Measurements from ENCODE around the gene RBP3.

Gene RBP3

GRCh38 chr10:47367646-47368045 lies 19.5 kb downstream of the RBP3 start:
- ATAC-seq (no peak), DNase-seq (ENCODE audit: low spot score in 2 of 2) (no peak)
- Mint-ChIP-seq H3K4me1 (no peaks in the 10 kb centered on the region), H3K9me3 (no peaks in the 10 kb centered on the region), H3K27ac (no peak overlapping the region), H3K36me3 (no peaks in the 10 kb centered on the region), H3K4me3 (no peak overlapping the region)

DNA sequence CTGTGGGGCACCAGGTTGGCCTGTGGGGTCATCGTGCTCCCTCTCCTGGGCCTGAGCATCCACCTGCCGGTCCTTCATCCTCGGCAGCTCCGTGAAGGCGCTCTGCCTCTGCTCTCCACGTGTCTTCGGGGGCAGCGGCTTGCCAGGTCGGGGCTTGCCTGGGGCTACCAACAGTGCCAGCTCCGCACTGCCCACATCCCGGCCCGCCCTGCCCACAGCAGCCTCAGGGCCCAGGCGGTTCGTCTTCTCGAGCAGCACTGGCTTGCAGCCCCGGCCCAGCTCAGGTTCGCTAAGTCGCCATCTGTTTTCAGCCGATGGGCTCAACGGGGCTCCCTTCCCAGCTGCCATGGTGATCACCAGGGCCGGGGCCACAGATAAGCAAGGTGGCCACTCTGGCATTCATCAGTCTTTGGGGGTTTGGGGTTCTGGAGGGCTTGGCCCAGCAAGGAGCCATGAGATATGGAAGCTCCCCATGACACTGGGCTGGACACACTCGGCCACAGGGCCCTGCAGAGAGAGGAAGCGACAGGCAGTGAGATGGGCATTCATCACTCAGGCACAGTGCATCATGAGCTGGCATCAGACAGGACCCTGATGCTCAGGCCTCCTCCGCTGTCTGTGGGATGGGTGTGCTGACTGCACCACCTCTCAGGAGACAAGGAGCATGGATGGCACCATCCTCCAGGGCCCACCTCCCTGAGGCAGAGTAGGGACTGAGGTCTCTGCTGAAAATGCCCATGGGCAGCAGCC lies 20.4 kb downstream of the RBP3 start:
- no peak for ATAC-seq
- no peaks in the 10 kb centered on the region for H3K9me3 Mint-ChIP-seq
- H3K36me3 Mint-ChIP-seq, result no peaks in the 10 kb centered on the region
- DNase-seq (ENCODE audit: low spot score in 2 of 2), result no peak
- no peak overlapping the region for H3K27ac Mint-ChIP-seq
- H3K4me1 Mint-ChIP-seq, result no peaks in the 10 kb centered on the region
- no peak overlapping the region for H3K4me3 Mint-ChIP-seq

GRCh38 chr10:47369251-47369894 lies 21.2 kb downstream of the RBP3 start:
- no peaks in the 10 kb centered on the region for H3K9me3 Mint-ChIP-seq
- no peak overlapping the region for H3K4me3 Mint-ChIP-seq
- no peaks in the 10 kb centered on the region for H3K4me1 Mint-ChIP-seq
- no peaks in the 10 kb centered on the region for H3K36me3 Mint-ChIP-seq
- no peak for ATAC-seq
- DNase-seq (ENCODE audit: low spot score in 2 of 2), result no peak
- no peak overlapping the region for H3K27ac Mint-ChIP-seq

DNA sequence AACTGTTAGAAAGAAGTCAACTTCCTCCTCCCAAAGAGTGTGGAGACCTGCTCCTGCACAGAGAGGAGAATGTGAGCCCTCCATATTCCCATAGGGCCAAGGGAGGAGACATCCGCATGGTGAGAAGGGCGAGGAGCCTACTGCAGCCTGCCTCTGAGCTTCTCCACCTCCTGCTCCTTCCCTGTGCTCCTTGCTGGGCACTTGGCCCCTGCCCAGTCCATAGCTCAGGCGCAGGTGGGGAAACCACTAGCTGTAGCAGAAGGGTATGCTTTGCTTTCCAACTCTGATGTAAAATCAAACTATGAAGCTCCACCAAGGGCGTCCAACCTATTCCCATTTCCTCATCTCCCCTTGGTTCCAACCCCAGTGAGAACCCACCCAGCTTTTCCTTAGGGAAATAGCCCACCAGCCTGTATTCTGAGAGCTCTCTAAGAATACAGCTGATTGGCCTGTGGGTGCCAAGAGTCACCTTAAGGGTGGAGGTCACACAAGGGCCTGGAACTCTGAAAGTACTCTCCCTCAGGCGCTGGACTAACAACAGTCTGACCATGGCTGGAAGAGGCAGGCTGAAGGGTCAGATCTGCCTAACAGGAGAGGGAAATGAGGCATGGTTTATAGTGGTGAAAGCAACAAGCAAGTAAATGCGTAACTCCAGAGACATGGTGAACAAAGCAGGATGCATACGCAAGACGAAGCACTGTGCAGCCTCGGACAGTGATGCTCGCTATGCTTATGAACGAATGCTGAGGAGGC lies 22.0 kb downstream of the RBP3 start:
- DNase-seq (ENCODE audit: low spot score in 2 of 2) (no peak), ATAC-seq (no peak)
- Mint-ChIP-seq H3K27ac (no peak overlapping the region), H3K4me1 (no peaks in the 10 kb centered on the region), H3K4me3 (no peak overlapping the region), H3K36me3 (no peaks in the 10 kb centered on the region), H3K9me3 (no peaks in the 10 kb centered on the region)

- Mint-ChIP-seq H3K27ac (no peak overlapping the region), H3K4me3 (no peak overlapping the region), H3K9me3 (no peaks in the 10 kb centered on the region), H3K36me3 (no peaks in the 10 kb centered on the region), H3K4me1 (no peaks in the 10 kb centered on the region)
- no peak for DNase-seq (ENCODE audit: low spot score in 2 of 2)
- ATAC-seq, result no peak
Observed at GRCh38 chr10:47370878-47371277, 22.7 kb downstream of the RBP3 start.

- DNase-seq (ENCODE audit: low spot score in 2 of 2), result no peak
- no peak for ATAC-seq
- H3K4me3 Mint-ChIP-seq, result no peak overlapping the region
- H3K9me3 Mint-ChIP-seq, result no peaks in the 10 kb centered on the region
- no peaks in the 10 kb centered on the region for H3K4me1 Mint-ChIP-seq
- H3K27ac Mint-ChIP-seq, result no peak overlapping the region
- H3K36me3 Mint-ChIP-seq, result no peaks in the 10 kb centered on the region
Observed at GRCh38 chr10:47371629-47372485, 23.7 kb downstream of the RBP3 start.

GRCh38 chr10:47372726-47373125 lies 24.6 kb downstream of the RBP3 start:
- no peaks in the 10 kb centered on the region for H3K36me3 Mint-ChIP-seq
- H3K4me1 Mint-ChIP-seq, result peaks cover 7% of the 10 kb centered on the region
- H3K27ac Mint-ChIP-seq, result no peak overlapping the region
- no peaks in the 10 kb centered on the region for H3K9me3 Mint-ChIP-seq
- no peak overlapping the region for H3K4me3 Mint-ChIP-seq
- no peak for DNase-seq (ENCODE audit: low spot score in 2 of 2)
- ATAC-seq, result no peak

GRCh38 chr10:47374611-47375536 lies 26.7 kb downstream of the RBP3 start:
- Mint-ChIP-seq H3K27ac (no peak overlapping the region), H3K4me1 (peaks cover 8% of the 10 kb centered on the region), H3K9me3 (no peaks in the 10 kb centered on the region), H3K4me3 (no peak overlapping the region), H3K36me3 (no peaks in the 10 kb centered on the region)
- no peak for DNase-seq (ENCODE audit: low spot score in 2 of 2)
- ATAC-seq, result no peak

- DNase-seq (ENCODE audit: low spot score in 2 of 2) (no peak), ATAC-seq (no peak)
- Mint-ChIP-seq H3K4me1 (peaks cover 8% of the 10 kb centered on the region), H3K4me3 (no peak overlapping the region), H3K27ac (no peak overlapping the region), H3K36me3 (no peaks in the 10 kb centered on the region), H3K9me3 (no peaks in the 10 kb centered on the region)
Observed at GRCh38 chr10:47376522-47377220, 28.5 kb downstream of the RBP3 start.

DNA sequence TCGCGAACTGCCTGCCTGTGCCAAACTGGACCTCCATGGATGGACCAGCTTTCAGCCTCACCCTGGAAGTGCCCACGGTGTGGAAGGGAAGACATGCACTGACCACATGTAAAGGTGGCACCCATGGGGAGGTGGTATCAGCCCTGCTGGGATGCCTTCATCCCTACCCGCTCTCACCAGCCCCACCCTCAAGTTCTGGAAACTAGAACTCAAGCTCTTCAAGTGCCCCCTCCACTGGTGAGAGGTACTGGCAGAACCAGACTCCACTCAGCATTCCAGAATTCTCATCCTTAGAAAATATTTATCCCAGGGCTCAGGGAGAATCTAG lies 30.0 kb downstream of the RBP3 start:
- Mint-ChIP-seq H3K4me1 (peaks cover 9% of the 10 kb centered on the region), H3K27ac (no peak overlapping the region), H3K9me3 (no peaks in the 10 kb centered on the region), H3K36me3 (no peaks in the 10 kb centered on the region), H3K4me3 (no peak overlapping the region)
- no peak for ATAC-seq
- DNase-seq (ENCODE audit: low spot score in 2 of 2), result no peak

DNA sequence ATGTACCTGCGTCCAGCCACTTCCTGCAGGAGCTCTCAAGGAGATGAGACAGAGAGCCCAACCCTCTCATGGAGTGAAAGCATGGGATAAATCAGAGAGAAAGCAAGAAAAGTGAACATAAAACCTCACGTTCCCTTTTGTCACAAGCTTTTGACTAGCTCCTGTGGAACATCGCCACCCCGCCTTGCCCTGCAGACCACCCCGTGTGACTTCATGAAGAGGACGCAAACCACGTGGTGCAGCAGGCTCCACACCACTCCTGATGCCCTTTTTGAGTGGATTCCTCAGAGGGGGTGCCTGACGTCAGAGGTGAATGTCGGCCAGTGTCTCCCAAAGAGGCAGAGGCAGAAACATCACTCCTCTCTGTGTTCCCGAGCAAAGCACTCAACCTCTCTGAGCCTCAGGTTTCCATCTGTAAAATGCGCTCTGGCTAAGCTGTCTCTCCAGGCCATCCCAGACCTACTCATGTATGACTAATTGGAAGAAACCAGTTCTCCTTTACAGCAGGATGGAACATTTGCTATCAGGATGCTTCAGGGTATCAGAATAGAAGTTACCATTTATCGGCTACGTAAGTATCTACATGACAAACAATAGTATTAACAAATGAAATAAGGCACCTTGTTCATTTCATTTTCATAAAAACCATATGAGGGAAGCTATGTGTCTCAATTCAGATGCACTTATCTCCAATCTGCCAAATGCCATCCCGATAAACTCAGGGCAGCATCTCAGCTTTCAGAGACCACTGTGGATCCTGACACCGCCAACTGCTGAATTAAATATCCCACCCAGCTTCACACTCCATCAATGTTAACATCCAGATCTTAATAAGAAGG lies 30.7 kb downstream of the RBP3 start:
- DNase-seq (ENCODE audit: low spot score in 2 of 2), result no peak
- H3K4me1 Mint-ChIP-seq, result peaks cover 16% of the 10 kb centered on the region

GRCh38 chr10:47379445-47379785 lies 31.3 kb downstream of the RBP3 start:
- DNase-seq (ENCODE audit: low spot score in 2 of 2) (no peak), ATAC-seq (no peak)
- no peaks in the 10 kb centered on the region for H3K9me3 Mint-ChIP-seq
- no peak overlapping the region for H3K4me3 Mint-ChIP-seq
- no peaks in the 10 kb centered on the region for H3K36me3 Mint-ChIP-seq
- peaks cover 19% of the 10 kb centered on the region for H3K4me1 Mint-ChIP-seq
- no peak overlapping the region for H3K27ac Mint-ChIP-seq

More for the DNA sequence above, 30.7 kb downstream of the RBP3 start:
- H3K4me3 Mint-ChIP-seq, result no peak overlapping the region
- H3K27ac Mint-ChIP-seq, result no peak overlapping the region
- ATAC-seq, result no peak
- H3K36me3 Mint-ChIP-seq, result no peaks in the 10 kb centered on the region
- no peaks in the 10 kb centered on the region for H3K9me3 Mint-ChIP-seq

DNA sequence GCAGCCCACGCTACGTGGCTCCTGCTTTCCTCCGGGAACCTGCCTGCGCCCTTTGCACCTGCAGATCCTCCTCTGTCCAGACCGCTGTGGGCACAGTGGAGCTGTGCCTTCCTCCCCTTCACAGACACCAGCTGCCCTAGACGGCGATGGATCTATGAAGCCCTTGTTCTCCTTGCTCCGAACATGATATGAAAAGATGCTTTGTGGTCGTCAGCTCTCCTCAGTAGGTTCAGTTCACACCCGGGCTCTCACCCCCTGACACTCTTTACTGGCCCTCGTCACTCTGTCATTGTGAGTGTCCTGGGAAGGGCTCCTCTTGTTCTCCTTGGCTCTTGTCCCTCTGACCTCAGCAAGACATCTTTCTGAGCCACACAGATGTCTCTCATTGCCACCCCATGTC lies 31.7 kb downstream of the RBP3 start:
- DNase-seq (ENCODE audit: low spot score in 2 of 2), result no peak

More for the DNA sequence above, 31.7 kb downstream of the RBP3 start:
- no peak overlapping the region for H3K4me3 Mint-ChIP-seq
- no peaks in the 10 kb centered on the region for H3K36me3 Mint-ChIP-seq
- peaks cover 22% of the 10 kb centered on the region for H3K4me1 Mint-ChIP-seq
- ATAC-seq, result no peak
- H3K9me3 Mint-ChIP-seq, result no peaks in the 10 kb centered on the region
- no peak overlapping the region for H3K27ac Mint-ChIP-seq

All from stimulated activated effector memory CD8-positive, alpha-beta T cell treated with anti-CD3 and anti-CD28 coated beads, Interleukin-12 subunit alpha, Interleukin-12 subunit beta, amount 100 ng/mL, for 72 hours (primary cell).